Hepatocyte (in vitro differentiated cells): ENCODE data around the gene MBNL1. TPM values are rescaled to one million over a fixed set of nuclear protein-coding genes. Genes with fewer than 3 reads are reported as not detected.

Experiments
- DNase-seq: peaks from one replicate; pipeline ENCODE4 v3.0.0-alpha.2; 2016; ENCODE audit warnings: low spot score
- H2AFZ ChIP-seq: fragments of 200-600 bp; sonication (generic); 2 replicates; pipeline ENCODE4 v1.6.0; 2016; ENCODE audit warnings: antibody characterized with exemption, mild to moderate bottlenecking
- H3K27ac ChIP-seq: fragments of 200-600 bp; sonication (generic); 2 replicates; pipeline ENCODE4 v1.5.1; 2016; ENCODE audit warnings: mild to moderate bottlenecking
- H3K27me3 ChIP-seq: fragments of 200-600 bp; sonication (generic); 2 replicates; pipeline ENCODE4 v1.6.1; 2016
- H3K36me3 ChIP-seq: fragments of 200-600 bp; sonication (generic); replicated peaks from 2 replicates; pipeline ENCODE4 v1.5.1; 2016; ENCODE audit warnings: low read depth; ENCODE audit not compliant: insufficient read depth
- H3K4me1 ChIP-seq: fragments of 200-600 bp; sonication (generic); 2 replicates; pipeline ENCODE4 v1.5.1; 2016; ENCODE audit warnings: mild to moderate bottlenecking, moderate library complexity; ENCODE audit not compliant: insufficient read depth
- H3K4me2 ChIP-seq: fragments of 200-600 bp; sonication (generic); 2 replicates; pipeline ENCODE4 v1.6.0; 2016
- H3K4me3 ChIP-seq: fragments of 200-600 bp; sonication (generic); 2 replicates; pipeline ENCODE4 v1.5.1; 2016; ENCODE audit warnings: mild to moderate bottlenecking
- H3K79me2 ChIP-seq: fragments of 200-600 bp; sonication (generic); 2 replicates; pipeline ENCODE4 v1.6.0; 2017; ENCODE audit warnings: mild to moderate bottlenecking
- H3K9me2 ChIP-seq: fragments of 200-600 bp; sonication (generic); replicated peaks from 2 replicates; pipeline ENCODE4 v1.6.0; 2017; ENCODE audit warnings: mild to moderate bottlenecking; ENCODE audit not compliant: insufficient read depth
- H3K9me3 ChIP-seq: fragments of 200-600 bp; sonication (generic); 2 replicates; pipeline ENCODE4 v1.5.1; 2016; ENCODE audit warnings: low read depth, mild to moderate bottlenecking
- H4K20me1 ChIP-seq: fragments of 200-600 bp; sonication (generic); 2 replicates; pipeline ENCODE4 v1.6.0; 2016; ENCODE audit warnings: mild to moderate bottlenecking; ENCODE audit not compliant: insufficient read depth, poor library complexity, severe bottlenecking
- CTCF ChIP-seq: fragments of 200-600 bp; sonication (generic); IDR thresholded peaks from 2 replicates; pipeline ENCODE4 v1.5.1; 2016; ENCODE audit warnings: antibody characterized with exemption, mild to moderate bottlenecking; ENCODE audit not compliant: poor library complexity
- EZH2 ChIP-seq: fragments of 200-600 bp; sonication (generic); IDR thresholded peaks from 2 replicates; pipeline ENCODE4 v1.6.1; 2016; ENCODE audit warnings: antibody characterized with exemption, mild to moderate bottlenecking, borderline replicate concordance
- EZH2phosphoT487 ChIP-seq: fragments of 200-600 bp; sonication (generic); IDR thresholded peaks from one replicate; pipeline ENCODE4 v1.6.1; 2018; ENCODE audit warnings: antibody characterized with exemption, mild to moderate bottlenecking, low read depth, moderate library complexity; ENCODE audit not compliant: unreplicated experiment, severe bottlenecking
- WGBS: methylation state at CpG from one replicate; pipeline ENCODE4 v1.1.6; 2016; ENCODE audit warnings: low lambda C conversion rate; ENCODE audit errors: missing lambda C conversion rate; 5-methylcytosine and 5-hydroxymethylcytosine counted together
- polyA plus RNA-seq: library from polyadenylated mRNA; unstranded; fragments of >200 nt; fragmentation: Nextera tagmentation; extraction: Ambion mirVana; gene quantifications from 2 replicates; pipeline ENCODE4 v1.2.1, GENCODE V29; 2016
- total RNA-seq: library from RNA; depleted of rRNA; stranded (reverse); fragments of >200 nt; gene quantifications from 2 replicates; pipeline ENCODE4 v1.2.3, GENCODE V29; 2014

MBNL1 gene
- total and polyA plus RNA-seq, 2 experiments from 2014 or later: 20.5 to 104 TPM

GRCh38 chr3:152243301-152243711 is 25.4 kb upstream of the MBNL1 start:
- Histone ChIP-seq H4K20me1 (no peaks in the 10 kb centered on the region), H3K79me2 (no peaks in the 10 kb centered on the region), H3K4me1 (no peaks in the 10 kb centered on the region), H3K4me3 (no peak overlapping the region), H3K27me3 (no peaks in the 10 kb centered on the region), H3K36me3 (no peaks in the 10 kb centered on the region), H3K9me3 (no peaks in the 10 kb centered on the region), H3K9me2 (no peaks in the 10 kb centered on the region), H2AFZ (no peak overlapping the region), H3K4me2 (no peak overlapping the region), H3K27ac (no peak overlapping the region)
- TF ChIP-seq CTCF (no peak), EZH2 (no peak), EZH2phosphoT487 (no peak)
- 82% methylated on average over 1 of the region's 1 CpG for WGBS
- no peak for DNase-seq

- H3K27ac ChIP-seq: no peak overlapping the region
- no peaks in the 10 kb centered on the region for H3K4me1 ChIP-seq
- no peak for DNase-seq
- H3K79me2 ChIP-seq: no peaks in the 10 kb centered on the region
- H2AFZ ChIP-seq: no peak overlapping the region
- H3K36me3 ChIP-seq: no peaks in the 10 kb centered on the region
- H3K9me2 ChIP-seq: no peaks in the 10 kb centered on the region
- no peak for TF ChIP-seq EZH2
- no peak for TF ChIP-seq EZH2phosphoT487
- no peak for TF ChIP-seq CTCF
- no peak overlapping the region for H3K4me2 ChIP-seq
- no peaks in the 10 kb centered on the region for H3K27me3 ChIP-seq
- WGBS: 91% methylated on average over 10 of the region's 10 CpGs
- no peaks in the 10 kb centered on the region for H3K9me3 ChIP-seq
- no peak overlapping the region for H3K4me3 ChIP-seq
- no peaks in the 10 kb centered on the region for H4K20me1 ChIP-seq
These were observed 24.8 kb upstream of the MBNL1 start for GRCh38 chr3:152243721-152244516.

- Histone ChIP-seq H3K4me3 (no peak overlapping the region), H3K4me2 (no peak overlapping the region), H3K27me3 (no peaks in the 10 kb centered on the region), H3K9me3 (no peaks in the 10 kb centered on the region), H3K4me1 (no peaks in the 10 kb centered on the region), H4K20me1 (no peaks in the 10 kb centered on the region), H3K36me3 (no peaks in the 10 kb centered on the region), H3K79me2 (no peaks in the 10 kb centered on the region), H3K9me2 (no peaks in the 10 kb centered on the region), H3K27ac (no peak overlapping the region), H2AFZ (no peak overlapping the region)
- TF ChIP-seq EZH2phosphoT487 (no peak), CTCF (no peak), EZH2 (no peak)
- 71% methylated on average over 2 of the region's 2 CpGs for WGBS
- DNase-seq: no peak
These were observed 24.2 kb upstream of the MBNL1 start for GRCh38 chr3:152244517-152244888.
